Activated CD8-positive, alpha-beta memory T cell treated with anti-CD3 and anti-CD28 coated beads, Interleukin-2, amount 10 ng/mL, durations not matched to agents 7 days and 5 days (primary cell): Measurements from ENCODE around the gene TRPM2. TPM values are rescaled to one million over a fixed set of nuclear protein-coding genes. Genes with fewer than 3 reads are reported as not detected.
A peak's percentile ranks its signal among the peaks of the same experiment; 100 is the strongest.
"Not testable (repeated sequence)": the region's sequence is repeated elsewhere in the genome, so short reads cannot be mapped to it uniquely, and the experiment has no call there.

Source experiments
- ATAC-seq: fragments of 150-1000 bp; cut with Tn5 transposase; one replicate; pipeline ENCODE4 v1.10.0; 2021; ENCODE audit warnings: moderate library complexity
- CTCF ChIA-PET: fragments of 350-600 bp; sonication (Branson Sonifier 250); formaldehyde crosslinking; loops from one replicate; lab custom pipeline; 2021; ENCODE audit warnings: antibody characterized with exemption; lab: Charles Lee
- DNase-seq: peaks from one replicate; pipeline ENCODE4 v3.0.0-alpha.2; 2020
- H3K27ac Mint-ChIP-seq: one replicate; pipeline ENCODE4 v1.8.0; 2021; ENCODE audit warnings: mild to moderate bottlenecking, mixed read lengths
- H3K27me3 Mint-ChIP-seq: one replicate; pipeline ENCODE4 v1.8.0; 2021; ENCODE audit warnings: mixed read lengths
- H3K36me3 Mint-ChIP-seq: one replicate; pipeline ENCODE4 v1.8.0; 2021; ENCODE audit warnings: mild to moderate bottlenecking, mixed read lengths
- H3K4me1 Mint-ChIP-seq: one replicate; pipeline ENCODE4 v1.8.0; 2021; ENCODE audit warnings: mixed read lengths
- H3K4me3 Mint-ChIP-seq: one replicate; pipeline ENCODE4 v1.8.0; 2021; ENCODE audit warnings: mild to moderate bottlenecking, moderate library complexity, mixed read lengths
- H3K9me3 Mint-ChIP-seq: one replicate; pipeline ENCODE4 v1.8.0; 2022; ENCODE audit warnings: low read depth, mixed read lengths
- total RNA-seq, 2 experiments: library from RNA; stranded (reverse); gene quantifications; one replicate each; pipeline ENCODE4 v1.2.3, GENCODE V29; 2021

TRPM2 gene
- total RNA-seq, 2 experiments from 2014 or later: 21.2 to 32.7 TPM

DNA sequence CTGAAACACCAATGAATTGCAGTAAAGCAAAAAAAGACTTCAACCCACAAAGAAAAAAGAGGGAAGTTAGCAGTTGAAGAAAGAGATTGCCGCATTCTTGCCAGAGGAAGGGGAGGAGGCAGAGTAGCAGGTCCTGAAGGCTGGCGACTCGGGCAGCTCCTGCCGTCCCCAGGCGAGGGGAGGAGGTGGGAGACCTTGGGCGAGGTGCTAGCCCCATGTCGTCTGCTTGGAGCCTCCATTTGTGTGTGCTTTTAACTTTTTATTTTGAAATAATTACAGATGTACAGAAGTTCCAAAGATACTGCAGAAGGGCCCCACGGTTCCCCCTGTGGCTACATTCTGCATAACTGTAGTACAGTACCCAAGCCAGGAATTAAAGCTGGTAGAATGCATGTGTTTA, 6.7 kb downstream of the TRPM2 start:
- Mint-ChIP-seq H3K27ac (no peak overlapping the region), H3K27me3 (peaks cover 5% of the 10 kb centered on the region), H3K36me3 (peaks cover 43% of the 10 kb centered on the region), H3K9me3 (peaks cover 6% of the 10 kb centered on the region), H3K4me3 (no peak overlapping the region), H3K4me1 (peaks cover 16% of the 10 kb centered on the region)
- CTCF ChIA-PET: interaction anchor here (1.1 kb wide), 1 partner anchor 20 kb away, joined by 4 read pairs; no protein-coding TSS in a partner anchor
- ATAC-seq (peak; percentile 45), DNase-seq (no peak)

DNA sequence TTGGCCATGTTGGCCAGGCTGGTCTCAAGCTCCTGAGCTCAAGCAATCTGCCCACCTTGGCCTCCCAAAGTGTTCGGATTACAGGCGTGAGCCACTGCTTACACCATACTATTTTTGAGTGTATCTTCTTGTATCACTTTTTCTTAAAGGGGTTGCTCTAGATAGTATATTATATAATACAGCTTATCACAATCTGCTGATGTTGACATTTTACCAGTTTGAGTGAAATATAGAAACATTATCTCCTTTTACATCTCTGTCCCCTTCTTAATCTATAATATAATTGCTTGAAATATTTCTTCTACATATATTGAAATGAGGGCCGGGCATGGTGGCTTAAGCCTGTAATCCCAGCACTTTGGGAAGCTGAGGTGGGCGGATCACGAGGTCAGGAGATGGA, 8.5 kb downstream of the TRPM2 start:
- H3K27me3 Mint-ChIP-seq: not testable (repeated sequence)
- CTCF ChIA-PET: interaction anchor here (1.7 kb wide), 1 partner anchor 8 kb away, joined by 4 read pairs; the partner anchor contains the start of gene TRPM2

DNA sequence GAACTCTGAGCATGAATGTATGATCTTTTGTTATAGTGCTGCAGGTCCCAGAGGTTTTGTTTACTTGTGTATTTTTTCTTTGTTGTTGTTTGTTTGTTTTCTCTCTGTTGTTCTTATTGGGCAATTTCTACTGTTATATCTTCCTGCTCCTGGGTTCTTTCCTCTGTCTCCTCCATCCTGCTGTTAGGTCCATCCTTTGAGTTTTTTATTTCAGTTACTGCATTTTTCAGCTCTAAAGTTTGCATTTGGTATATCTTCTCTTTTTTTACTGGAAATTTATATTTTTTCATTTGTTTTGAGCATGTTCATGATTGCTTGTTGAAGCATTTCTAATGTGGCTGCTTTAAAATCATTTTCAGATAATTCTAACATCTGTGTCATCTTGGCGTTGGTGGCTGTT, 9.9 kb downstream of the TRPM2 start:
- H3K4me1 Mint-ChIP-seq: no peaks in the 10 kb centered on the region
- CTCF ChIA-PET: interaction anchor here (1.6 to 1.7 kb wide), 2 partner anchors 8 to 10 kb away, joined by 4 to 5 read pairs; partner anchors contain the start of gene TRPM2
- H3K4me3 Mint-ChIP-seq: no peak overlapping the region
- peaks cover 6% of the 10 kb centered on the region for H3K9me3 Mint-ChIP-seq
- no peak for DNase-seq
- no peak overlapping the region for H3K27ac Mint-ChIP-seq
- peaks cover 18% of the 10 kb centered on the region for H3K36me3 Mint-ChIP-seq
- H3K27me3 Mint-ChIP-seq: peaks cover 5% of the 10 kb centered on the region
- ATAC-seq: no peak

More for the DNA sequence above, 8.5 kb downstream of the TRPM2 start:
- H3K4me3 Mint-ChIP-seq, DNase-seq, ATAC-seq, H3K4me1 Mint-ChIP-seq, H3K27ac Mint-ChIP-seq, H3K9me3 Mint-ChIP-seq: not testable (repeated sequence)
- peaks cover 28% of the 10 kb centered on the region for H3K36me3 Mint-ChIP-seq

DNA sequence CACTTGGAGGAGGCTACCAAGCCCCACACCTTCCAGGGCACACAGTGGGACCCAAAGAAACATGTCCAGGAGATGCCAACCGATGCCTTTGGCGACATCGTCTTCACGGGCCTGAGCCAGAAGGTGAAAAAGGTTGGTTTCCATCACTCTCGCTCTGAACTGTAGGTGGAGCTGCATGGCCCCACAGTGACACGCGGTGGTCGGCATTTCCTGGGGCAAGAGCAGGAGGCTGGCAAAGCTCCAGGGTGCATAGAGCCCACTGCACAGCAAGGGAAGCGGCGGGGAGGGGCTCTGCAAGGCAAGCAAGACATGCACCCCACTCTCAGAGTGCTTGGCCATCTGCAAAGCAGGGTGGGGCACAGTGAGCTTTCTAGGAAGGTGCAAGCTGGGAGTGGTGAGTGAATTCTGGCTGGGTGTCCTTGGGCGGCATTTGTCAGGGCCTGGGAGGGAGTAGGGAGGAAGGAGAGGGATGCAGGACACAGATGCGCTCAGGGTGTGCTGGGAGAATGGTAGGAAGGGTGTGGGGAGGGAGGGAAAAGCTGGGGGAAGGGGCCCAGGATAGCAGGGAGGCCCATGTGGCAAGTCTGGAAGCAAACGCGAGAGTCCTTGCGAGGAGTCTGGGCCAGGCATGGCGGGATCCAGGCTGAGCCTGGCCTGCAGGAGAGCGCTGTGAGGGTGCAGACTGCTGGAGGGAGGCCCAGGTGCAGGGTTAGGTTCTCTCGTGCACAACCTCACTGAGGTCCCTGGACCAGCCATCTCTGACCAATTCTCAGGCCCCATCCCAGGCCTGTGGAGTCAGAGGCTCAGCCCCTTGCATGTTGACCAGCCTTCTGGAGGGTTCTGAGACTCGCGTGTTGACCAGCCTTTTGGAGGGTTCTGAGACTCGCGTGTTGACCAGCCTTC, 11.0 kb downstream of the TRPM2 start:
- Mint-ChIP-seq H3K27me3 (peaks cover 5% of the 10 kb centered on the region), H3K27ac (no peak overlapping the region), H3K36me3 (peaks cover 15% of the 10 kb centered on the region), H3K4me3 (no peak overlapping the region), H3K9me3 (peaks cover 4% of the 10 kb centered on the region), H3K4me1 (no peaks in the 10 kb centered on the region)
- no peak for DNase-seq
- CTCF ChIA-PET: interaction anchor here (1.6 kb wide), 1 partner anchor 9 kb away, joined by 5 read pairs; no protein-coding TSS in a partner anchor
- no peak for ATAC-seq

DNA sequence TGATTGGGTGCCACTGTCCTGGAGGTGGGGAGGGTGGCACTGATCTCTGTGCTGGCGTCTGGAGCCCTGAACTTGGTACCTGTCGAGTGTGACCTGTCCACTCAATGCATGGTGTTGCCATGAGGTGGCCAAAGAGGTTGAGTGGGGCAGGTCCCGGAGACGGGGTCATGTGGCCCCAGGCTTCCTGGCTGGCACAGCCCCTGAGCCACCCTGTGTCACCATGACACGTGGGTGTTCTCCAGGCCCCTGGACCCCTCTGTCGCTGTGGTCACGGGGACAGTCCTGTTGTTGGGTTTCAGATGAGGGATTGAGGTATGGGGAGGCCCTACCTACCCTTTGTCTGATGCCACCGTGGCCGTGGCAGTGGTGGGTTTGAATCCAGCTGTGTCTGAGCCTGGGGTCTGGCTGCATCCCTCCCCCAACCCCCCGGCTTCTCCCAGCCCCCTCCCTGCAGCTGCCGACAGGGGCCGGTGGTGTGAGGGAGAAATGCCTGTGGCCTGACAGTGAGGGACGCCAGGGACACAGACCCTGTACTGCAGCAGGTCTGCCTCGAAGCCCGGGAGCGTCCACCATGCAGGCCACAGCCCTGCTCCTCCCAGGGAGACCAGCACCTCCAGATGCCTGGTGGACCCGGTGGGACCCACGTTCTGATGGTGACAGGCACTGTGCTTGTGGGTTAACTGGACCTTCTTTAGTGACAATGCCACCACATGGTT, 12.0 kb downstream of the TRPM2 start:
- Mint-ChIP-seq H3K9me3 (peaks cover 4% of the 10 kb centered on the region), H3K27me3 (peaks cover 5% of the 10 kb centered on the region), H3K4me3 (no peak overlapping the region), H3K27ac (no peak overlapping the region), H3K4me1 (no peaks in the 10 kb centered on the region), H3K36me3 (peaks cover 14% of the 10 kb centered on the region)
- DNase-seq (no peak), ATAC-seq (no peak)
- CTCF ChIA-PET: no interaction called here

DNA sequence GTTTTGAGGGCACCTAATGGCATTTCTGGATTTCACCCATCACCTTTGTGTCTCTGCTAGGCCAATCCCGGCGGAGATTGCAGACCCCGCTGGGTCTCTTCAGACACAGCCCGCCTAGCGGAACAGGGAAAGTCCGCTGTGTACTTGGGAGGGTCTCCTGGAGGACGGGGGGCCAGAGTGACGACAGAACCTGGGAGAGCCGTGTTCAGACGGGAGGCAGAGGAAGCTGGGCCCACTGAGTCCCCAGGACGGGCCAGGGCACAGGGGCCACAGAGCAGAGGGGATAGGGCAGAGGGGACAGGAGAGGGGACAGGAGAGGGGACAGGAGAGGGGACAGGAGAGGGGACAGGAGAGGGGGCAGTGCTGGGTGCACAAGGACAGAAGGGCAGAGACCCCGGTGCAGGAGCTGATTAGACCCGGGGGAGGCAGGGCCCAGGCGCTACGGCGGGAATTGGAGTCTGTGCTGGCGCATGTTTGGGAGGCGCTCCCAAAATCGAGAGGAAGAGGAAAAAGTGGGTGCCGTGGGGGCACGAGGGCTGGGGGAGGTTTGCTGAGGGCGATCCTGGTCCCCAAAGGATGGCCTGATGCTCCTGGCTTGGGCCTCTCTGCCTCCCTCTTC, 12.7 kb downstream of the TRPM2 start:
- DNase-seq: no peak
- Mint-ChIP-seq H3K9me3 (peaks cover 4% of the 10 kb centered on the region), H3K4me3 (no peak overlapping the region), H3K36me3 (peaks cover 16% of the 10 kb centered on the region), H3K27me3 (peaks cover 5% of the 10 kb centered on the region), H3K4me1 (no peaks in the 10 kb centered on the region), H3K27ac (no peak overlapping the region)
- CTCF ChIA-PET: no interaction called here
- no peak for ATAC-seq

DNA sequence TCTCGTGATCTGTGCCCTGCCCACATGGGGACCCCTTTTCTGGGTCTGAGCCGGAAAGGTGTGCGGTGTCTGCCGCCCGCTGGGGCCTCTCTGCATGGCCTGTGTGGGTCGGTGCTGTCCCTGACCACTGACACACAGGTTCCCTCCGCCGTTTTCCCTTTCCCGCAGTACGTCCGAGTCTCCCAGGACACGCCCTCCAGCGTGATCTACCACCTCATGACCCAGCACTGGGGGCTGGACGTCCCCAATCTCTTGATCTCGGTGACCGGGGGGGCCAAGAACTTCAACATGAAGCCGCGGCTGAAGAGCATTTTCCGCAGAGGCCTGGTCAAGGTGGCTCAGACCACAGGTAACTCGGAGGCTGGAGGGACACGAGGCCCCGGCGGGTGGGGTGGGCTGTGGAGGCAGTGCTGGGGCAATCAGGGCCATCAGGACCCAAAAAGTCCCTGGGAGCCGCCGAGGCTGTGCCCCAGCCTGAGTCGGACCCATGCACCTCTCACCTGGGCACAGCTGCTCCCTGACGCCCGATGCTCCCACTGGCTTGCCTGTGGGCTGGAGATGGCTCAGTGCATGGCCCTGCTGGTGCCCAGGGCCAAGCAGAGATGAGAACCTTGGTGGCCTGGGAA, 13.3 kb downstream of the TRPM2 start:
- CTCF ChIA-PET: no interaction called here
- Mint-ChIP-seq H3K4me3 (no peak overlapping the region), H3K9me3 (peaks cover 6% of the 10 kb centered on the region), H3K27me3 (peaks cover 5% of the 10 kb centered on the region), H3K27ac (no peak overlapping the region), H3K4me1 (no peaks in the 10 kb centered on the region), H3K36me3 (peaks cover 19% of the 10 kb centered on the region)
- ATAC-seq (no peak), DNase-seq (no peak)

DNA sequence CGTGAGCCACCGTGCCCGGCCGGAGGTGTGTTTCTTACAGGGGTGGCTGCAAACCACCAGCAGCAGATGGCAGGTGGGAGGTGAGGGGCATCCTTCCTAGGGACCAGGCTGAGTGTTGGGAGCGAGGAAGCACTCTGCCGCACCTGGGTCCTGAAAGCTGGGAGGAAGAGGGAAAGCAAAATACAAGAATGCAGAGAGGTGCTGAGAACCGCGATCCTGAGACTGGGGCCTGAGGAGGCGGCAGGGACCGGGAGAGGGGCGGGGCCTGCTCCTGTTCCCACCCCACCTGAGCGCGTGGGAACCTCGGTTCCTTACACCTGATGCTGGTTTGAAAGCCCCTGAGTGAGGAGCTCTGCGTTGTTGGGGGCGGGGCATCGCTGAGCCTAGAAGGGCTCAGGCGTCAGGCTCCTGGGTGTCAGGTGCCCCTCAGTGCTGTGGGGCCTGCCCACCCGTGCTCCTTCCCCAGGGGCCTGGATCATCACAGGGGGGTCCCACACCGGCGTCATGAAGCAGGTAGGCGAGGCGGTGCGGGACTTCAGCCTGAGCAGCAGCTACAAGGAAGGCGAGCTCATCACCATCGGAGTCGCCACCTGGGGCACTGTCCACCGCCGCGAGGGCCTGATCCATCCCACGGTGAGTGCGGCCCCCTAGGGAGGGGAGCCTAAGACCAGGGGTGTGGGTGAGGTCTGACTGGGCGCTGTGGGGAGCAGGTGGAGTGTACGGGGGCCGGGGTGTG, 15.5 kb downstream of the TRPM2 start:
- no peak overlapping the region for H3K27ac Mint-ChIP-seq
- H3K27me3 Mint-ChIP-seq: peaks cover 2% of the 10 kb centered on the region
- peaks cover 23% of the 10 kb centered on the region for H3K36me3 Mint-ChIP-seq
- DNase-seq (peak; percentile 35), ATAC-seq (no peak)
- peaks cover 11% of the 10 kb centered on the region for H3K4me1 Mint-ChIP-seq
- CTCF ChIA-PET: no interaction called here
- peaks cover 5% of the 10 kb centered on the region for H3K9me3 Mint-ChIP-seq
- H3K4me3 Mint-ChIP-seq: no peak overlapping the region

DNA sequence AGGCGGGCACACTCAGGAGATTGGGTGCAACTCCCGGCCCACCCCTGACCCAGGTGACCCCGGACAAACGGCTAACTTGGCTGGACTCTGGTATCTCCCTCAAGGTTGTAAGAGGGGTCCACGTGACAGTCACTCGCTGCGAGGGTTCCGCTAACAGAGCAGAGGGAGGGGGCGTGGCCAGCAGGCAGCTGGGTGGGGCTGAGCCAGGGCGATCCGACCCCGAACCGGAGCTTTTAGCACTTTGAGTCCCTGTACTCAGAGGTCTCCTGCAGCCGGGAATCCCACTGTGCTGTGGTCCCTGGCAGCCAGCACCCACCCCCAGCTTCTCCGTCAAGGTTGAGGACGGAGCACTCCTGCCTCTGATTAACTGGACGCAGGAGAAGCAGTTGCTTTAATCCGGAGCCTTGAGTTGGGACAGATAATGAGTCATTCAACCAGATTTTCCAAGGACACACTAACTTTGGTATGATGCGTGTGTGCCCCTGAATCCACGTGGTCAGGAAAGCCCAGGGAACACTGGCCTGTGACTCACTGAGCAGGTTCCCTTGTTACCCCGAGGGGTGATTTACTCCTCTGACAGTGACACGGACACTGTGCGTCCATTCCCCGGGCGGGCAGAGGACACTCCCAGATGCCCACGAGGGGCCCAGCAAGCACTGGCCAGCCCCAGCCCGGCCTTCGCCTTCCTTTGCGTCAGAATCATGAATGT, 16.8 kb downstream of the TRPM2 start:
- H3K27ac Mint-ChIP-seq: no peak overlapping the region
- DNase-seq (peak; percentile 36), ATAC-seq (no peak)
- peaks cover 7% of the 10 kb centered on the region for H3K9me3 Mint-ChIP-seq
- H3K27me3 Mint-ChIP-seq: peaks cover 2% of the 10 kb centered on the region
- H3K36me3 Mint-ChIP-seq: peaks cover 31% of the 10 kb centered on the region
- peaks cover 24% of the 10 kb centered on the region for H3K4me1 Mint-ChIP-seq
- no peak overlapping the region for H3K4me3 Mint-ChIP-seq
- CTCF ChIA-PET: no interaction called here

DNA sequence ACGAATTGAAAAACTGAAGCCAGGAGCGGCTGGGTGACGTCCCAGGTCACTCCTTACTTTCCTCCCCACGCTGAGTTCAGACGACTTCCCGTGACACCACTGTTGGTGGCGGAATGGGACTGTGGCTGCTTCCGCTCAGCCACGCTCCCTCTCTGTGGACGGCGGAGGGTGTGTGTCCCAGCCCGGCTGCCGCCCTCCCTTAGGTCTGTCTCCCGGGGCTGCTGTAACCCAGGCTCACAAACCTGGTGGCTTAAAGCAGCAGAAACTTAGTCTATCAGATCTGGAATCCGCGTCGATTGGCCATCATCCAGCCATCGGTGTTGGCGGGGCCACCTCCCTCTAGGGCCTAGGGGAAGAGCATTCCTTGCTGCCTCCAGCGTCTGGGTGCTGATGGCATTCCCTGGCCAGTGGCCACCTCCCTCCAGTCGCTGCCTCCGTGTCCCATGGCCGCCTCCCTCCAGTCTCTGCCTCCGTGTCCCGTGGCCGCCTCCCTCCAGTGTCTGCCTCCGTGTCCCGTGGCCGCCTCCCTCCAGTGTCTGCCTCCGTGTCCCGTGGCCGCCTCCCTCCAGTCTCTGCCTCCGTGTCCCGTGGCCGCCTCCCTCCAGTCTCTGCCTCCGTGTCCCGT, 17.5 kb downstream of the TRPM2 start:
- CTCF ChIA-PET: no interaction called here
- peaks cover 31% of the 10 kb centered on the region for H3K4me1 Mint-ChIP-seq
- DNase-seq (no peak), ATAC-seq (no peak)
- H3K27me3 Mint-ChIP-seq: peaks cover 5% of the 10 kb centered on the region
- H3K4me3 Mint-ChIP-seq: no peak overlapping the region
- H3K36me3 Mint-ChIP-seq: peaks cover 38% of the 10 kb centered on the region
- H3K9me3 Mint-ChIP-seq: peaks cover 8% of the 10 kb centered on the region
- no peak overlapping the region for H3K27ac Mint-ChIP-seq

DNA sequence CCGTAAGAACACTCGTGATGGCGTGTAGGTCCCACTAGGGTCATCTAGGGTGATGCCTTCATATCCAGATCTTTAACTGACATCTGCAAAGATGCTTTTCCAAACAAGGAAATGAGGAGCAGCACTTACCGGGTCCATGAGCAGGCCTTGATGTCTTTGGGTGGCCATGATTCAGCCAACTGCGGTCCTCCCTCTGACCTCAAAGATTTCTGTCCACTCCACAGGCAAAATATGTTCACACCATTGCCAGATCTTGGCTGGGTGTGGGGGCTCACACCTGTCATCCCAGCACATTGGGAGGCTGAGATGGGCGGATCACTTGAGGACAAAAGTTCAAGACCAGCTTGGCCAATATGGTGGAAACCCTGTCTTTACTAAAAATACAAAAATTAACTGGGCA, 18.2 kb downstream of the TRPM2 start:
- peaks cover 36% of the 10 kb centered on the region for H3K4me1 Mint-ChIP-seq
- H3K27me3 Mint-ChIP-seq: peaks cover 7% of the 10 kb centered on the region
- no peak for DNase-seq
- H3K9me3 Mint-ChIP-seq: peaks cover 8% of the 10 kb centered on the region
- H3K4me3 Mint-ChIP-seq: no peak overlapping the region
- H3K27ac Mint-ChIP-seq: peak overlapping the region; percentile 30
- CTCF ChIA-PET: no interaction called here
- H3K36me3 Mint-ChIP-seq: peaks cover 45% of the 10 kb centered on the region
- ATAC-seq: no peak

DNA sequence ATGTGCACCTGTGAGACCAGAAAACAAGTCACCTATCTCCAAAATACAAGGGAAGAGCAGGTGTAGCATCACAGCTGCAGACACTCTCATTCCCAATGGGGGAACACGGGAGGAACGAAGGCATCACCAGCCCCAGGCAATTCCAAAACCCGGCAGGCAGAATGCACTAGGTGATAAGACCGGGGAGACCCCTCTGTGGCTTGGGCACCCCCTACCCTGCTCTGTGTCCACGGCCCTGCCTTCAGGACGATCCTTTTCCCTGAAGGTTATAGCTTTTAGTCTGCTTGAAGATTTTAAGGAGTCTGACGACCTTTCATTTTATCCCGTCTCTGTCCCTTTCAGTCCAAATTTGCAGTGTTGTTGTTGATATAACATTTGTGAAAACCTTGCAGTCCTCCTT, 19.2 kb downstream of the TRPM2 start:
- Mint-ChIP-seq H3K9me3 (peaks cover 8% of the 10 kb centered on the region), H3K36me3 (peaks cover 45% of the 10 kb centered on the region)

More for the DNA sequence above, 19.2 kb downstream of the TRPM2 start:
- Mint-ChIP-seq H3K4me3 (no peak overlapping the region), H3K4me1 (peaks cover 36% of the 10 kb centered on the region), H3K27me3 (peaks cover 7% of the 10 kb centered on the region), H3K27ac (no peak overlapping the region)
- CTCF ChIA-PET: no interaction called here
- DNase-seq: no peak
- ATAC-seq: no peak
